ENCODE results near the gene TRUB1.

The TRUB1 gene

DNA sequence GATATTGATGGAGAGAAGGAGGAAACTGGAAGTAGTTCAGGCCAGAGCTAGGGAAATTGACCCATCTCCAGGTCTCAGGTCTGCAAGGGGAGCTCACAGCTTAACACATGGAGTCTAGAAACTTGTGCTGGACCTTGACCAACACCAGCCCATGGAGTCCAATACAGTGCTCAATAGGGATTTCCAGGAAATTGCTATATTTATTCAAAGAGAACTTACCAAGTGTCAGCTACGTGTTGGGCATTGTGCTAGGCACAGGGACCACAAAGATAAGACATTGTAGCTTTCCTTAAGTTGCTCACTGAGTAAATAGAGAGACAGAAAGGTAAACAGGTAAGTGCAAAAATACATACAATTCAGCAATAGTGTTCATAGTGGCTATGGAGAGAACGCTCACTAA, 82.5 kb downstream of the TRUB1 start:
- peaks cover 25% of the 10 kb centered on the region for H3K27me3 Mint-ChIP-seq
- no peak overlapping the region for H3K27ac Mint-ChIP-seq
- H3K9me3 Mint-ChIP-seq = no peaks in the 10 kb centered on the region
- no peaks in the 10 kb centered on the region for H3K4me1 Mint-ChIP-seq (ENCODE audit: low read depth)
- no peak for DNase-seq
- H3K4me3 Mint-ChIP-seq = no peak overlapping the region
- no peaks in the 10 kb centered on the region for H3K36me3 Mint-ChIP-seq (ENCODE audit: low read depth)

- no peak for DNase-seq
- H3K4me3 Mint-ChIP-seq = no peak overlapping the region
- no peak overlapping the region for H3K27ac Mint-ChIP-seq
- H3K27me3 Mint-ChIP-seq = peaks cover 15% of the 10 kb centered on the region
- no peaks in the 10 kb centered on the region for H3K9me3 Mint-ChIP-seq
- H3K4me1 Mint-ChIP-seq (ENCODE audit: low read depth) = no peaks in the 10 kb centered on the region
- no peaks in the 10 kb centered on the region for H3K36me3 Mint-ChIP-seq (ENCODE audit: low read depth)
These were observed 84.7 kb downstream of the TRUB1 start for GRCh38 chr10:115022733-115023132.

GRCh38 chr10:115023715-115024114, 85.7 kb downstream of the TRUB1 start:
- no peak overlapping the region for H3K4me3 Mint-ChIP-seq
- H3K36me3 Mint-ChIP-seq (ENCODE audit: low read depth) = no peaks in the 10 kb centered on the region
- no peaks in the 10 kb centered on the region for H3K9me3 Mint-ChIP-seq
- H3K27me3 Mint-ChIP-seq = peaks cover 13% of the 10 kb centered on the region
- no peak for DNase-seq
- H3K27ac Mint-ChIP-seq = no peak overlapping the region
- H3K4me1 Mint-ChIP-seq (ENCODE audit: low read depth) = no peaks in the 10 kb centered on the region

GRCh38 chr10:115024371-115024770, 86.4 kb downstream of the TRUB1 start:
- no peak overlapping the region for H3K4me3 Mint-ChIP-seq
- no peaks in the 10 kb centered on the region for H3K4me1 Mint-ChIP-seq (ENCODE audit: low read depth)
- H3K36me3 Mint-ChIP-seq (ENCODE audit: low read depth) = no peaks in the 10 kb centered on the region
- no peaks in the 10 kb centered on the region for H3K9me3 Mint-ChIP-seq
- DNase-seq = no peak
- peaks cover 7% of the 10 kb centered on the region for H3K27me3 Mint-ChIP-seq
- H3K27ac Mint-ChIP-seq = no peak overlapping the region

- Mint-ChIP-seq H3K4me3 (no peak overlapping the region), H3K36me3 (ENCODE audit: low read depth) (no peaks in the 10 kb centered on the region), H3K4me1 (ENCODE audit: low read depth) (no peaks in the 10 kb centered on the region), H3K27me3 (peaks cover 7% of the 10 kb centered on the region), H3K27ac (no peak overlapping the region), H3K9me3 (no peaks in the 10 kb centered on the region)
- DNase-seq = no peak
These were observed 88.2 kb downstream of the TRUB1 start for GRCh38 chr10:115026056-115026745.

DNA sequence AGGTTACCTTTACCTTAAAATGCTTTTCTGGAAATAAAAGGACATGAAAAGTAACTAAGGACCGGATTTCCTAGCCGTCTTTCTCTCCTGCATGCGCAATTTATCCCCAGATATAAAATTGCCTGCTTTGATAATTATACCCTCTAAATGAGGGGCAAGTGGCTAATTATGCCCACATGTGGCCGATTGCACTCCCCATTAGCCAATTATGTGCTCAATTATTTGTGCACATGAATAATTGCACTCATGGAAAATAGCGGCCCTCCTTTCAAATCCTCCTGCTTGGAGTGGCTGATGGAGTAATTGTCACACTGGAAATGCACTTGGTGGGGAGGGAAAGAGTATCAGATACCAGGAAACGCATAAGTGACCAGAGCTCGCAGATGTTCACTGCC, 88.7 kb downstream of the TRUB1 start:
- Mint-ChIP-seq H3K36me3 (ENCODE audit: low read depth) (no peaks in the 10 kb centered on the region), H3K9me3 (no peaks in the 10 kb centered on the region), H3K4me3 (no peak overlapping the region), H3K27ac (no peak overlapping the region), H3K4me1 (ENCODE audit: low read depth) (no peaks in the 10 kb centered on the region), H3K27me3 (peaks cover 7% of the 10 kb centered on the region)
- DNase-seq = no peak
